Gastroesophageal sphincter (tissue), 3 donors: ENCODE data around the gene ZNF791.

Experiments used
- EP300 ChIP-seq: sonication (generic); formaldehyde crosslinking; IDR thresholded peaks from one replicate; pipeline ENCODE4 v1.6.1; 2017; ENCODE audit warnings: antibody characterized with exemption, mild to moderate bottlenecking
- POLR2A ChIP-seq, 2 donors: fragments of 450-650 bp; IDR thresholded peaks; one replicate each; pipeline ENCODE4 v1.6.1; 2017; ENCODE audit warnings: antibody characterized with exemption in 2 of 2, mild to moderate bottlenecking in 2 of 2, moderate library complexity in 1 of 2
- POLR2AphosphoS5 ChIP-seq: sonication (generic); formaldehyde crosslinking; IDR thresholded peaks from one replicate; pipeline ENCODE4 v1.6.1; 2017; ENCODE audit warnings: antibody characterized with exemption
- TF ChIP-seq, protein P1 (sequence below), 4 experiments: fragments of 200-600 bp in 2 of 4; fragments of 450-650 bp in 2 of 4; sonication (generic) in 1 of 4; IDR thresholded peaks; one replicate each; pipeline ENCODE4 v1.5.1; 2017 to 2019; ENCODE audit warnings: antibody characterized with exemption in 4 of 4, mild to moderate bottlenecking in 2 of 4, moderate library complexity in 2 of 4

DNA sequence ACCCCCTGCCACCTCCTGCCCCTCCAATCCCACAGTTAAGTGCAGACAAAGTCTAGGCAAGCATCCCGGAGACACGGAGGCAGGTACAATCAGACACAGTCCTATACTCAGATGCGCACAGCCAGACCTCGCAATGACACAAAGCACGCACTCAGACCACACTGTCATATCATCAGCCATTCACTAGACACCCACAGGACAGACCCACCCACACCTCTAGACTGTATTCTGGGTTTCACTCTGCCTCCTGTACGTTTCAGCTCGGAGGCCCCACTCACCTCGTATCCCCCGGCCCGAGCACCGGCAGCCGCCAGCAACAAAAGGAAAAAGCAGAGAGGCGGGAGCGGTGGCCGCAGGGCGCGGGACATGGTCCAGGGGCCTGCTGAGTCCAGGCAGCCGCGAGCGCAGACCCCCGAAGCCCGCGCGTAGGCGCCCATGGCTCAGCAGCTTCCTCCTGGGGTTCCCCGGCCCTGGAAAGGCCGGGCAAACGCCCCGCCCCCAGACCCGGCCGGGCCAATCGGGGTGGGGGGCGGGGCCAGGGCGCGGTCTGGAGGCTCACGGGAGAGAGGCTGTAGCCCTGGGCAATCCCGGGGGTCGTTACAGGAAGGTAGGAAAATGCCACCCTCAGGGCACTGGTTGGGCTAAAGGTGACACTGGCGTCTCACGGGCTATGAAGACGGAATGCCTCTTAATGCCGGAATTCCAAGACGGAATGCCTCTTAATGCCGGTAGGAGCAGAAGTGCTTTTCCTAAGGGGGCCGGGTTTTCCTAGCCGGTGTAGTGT lies 55.7 kb downstream of the ZNF791 start, which contains the start of the genes MAN2B1 and WDR83:
- TF ChIP-seq, protein P1, sequence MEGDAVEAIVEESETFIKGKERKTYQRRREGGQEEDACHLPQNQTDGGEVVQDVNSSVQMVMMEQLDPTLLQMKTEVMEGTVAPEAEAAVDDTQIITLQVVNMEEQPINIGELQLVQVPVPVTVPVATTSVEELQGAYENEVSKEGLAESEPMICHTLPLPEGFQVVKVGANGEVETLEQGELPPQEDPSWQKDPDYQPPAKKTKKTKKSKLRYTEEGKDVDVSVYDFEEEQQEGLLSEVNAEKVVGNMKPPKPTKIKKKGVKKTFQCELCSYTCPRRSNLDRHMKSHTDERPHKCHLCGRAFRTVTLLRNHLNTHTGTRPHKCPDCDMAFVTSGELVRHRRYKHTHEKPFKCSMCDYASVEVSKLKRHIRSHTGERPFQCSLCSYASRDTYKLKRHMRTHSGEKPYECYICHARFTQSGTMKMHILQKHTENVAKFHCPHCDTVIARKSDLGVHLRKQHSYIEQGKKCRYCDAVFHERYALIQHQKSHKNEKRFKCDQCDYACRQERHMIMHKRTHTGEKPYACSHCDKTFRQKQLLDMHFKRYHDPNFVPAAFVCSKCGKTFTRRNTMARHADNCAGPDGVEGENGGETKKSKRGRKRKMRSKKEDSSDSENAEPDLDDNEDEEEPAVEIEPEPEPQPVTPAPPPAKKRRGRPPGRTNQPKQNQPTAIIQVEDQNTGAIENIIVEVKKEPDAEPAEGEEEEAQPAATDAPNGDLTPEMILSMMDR (IDR thresholded peaks at IDR 0.05), result no peak
- TF ChIP-seq POLR2A (IDR thresholded peaks at IDR 0.05), result peak; percentile 40 to 41
- no peak for TF ChIP-seq EP300
- TF ChIP-seq POLR2AphosphoS5, result peak; percentile 12
